Heart left ventricle (tissue), 13 donors: Measurements from ENCODE around the gene DNAAF8.

ENCODE experiments used
- POLR2A ChIP-seq, 2 donors: fragments of 450-650 bp; IDR thresholded peaks; one replicate each; pipeline ENCODE4 v1.6.1; 2017; ENCODE audit warnings: antibody characterized with exemption in 2 of 2, mild to moderate bottlenecking in 2 of 2, moderate library complexity in 2 of 2
- TF ChIP-seq, protein P1 (sequence below), 12 donors: fragments of 200-600 bp; sonication (generic) in 4 of 12; IDR thresholded peaks; one replicate each; pipeline versions ENCODE4 v1.5.0 to v1.8.0; 2018 to 2022; ENCODE audit warnings: antibody characterized with exemption in 12 of 12, mild to moderate bottlenecking in 5 of 12
- donor health status: ischemic (EF 13 %, LVEDD 7.1; RV severe dilation, severe dysfunction).
- donor health status: DM: no; HTN: yes; CAD: no.
- donor health status: DM: no; HTN: no; CAD: no.
- donor health status: ischemic (EF 25% LVEDD 6.9; RV normal size, moderate dysfunction).
- donor health status: ischemic (EF 25% LVEDD 5.7; RV mildly dilated, moderate dysfunction).
- donor health status: ischemic (EF 35%, LVEDD 5.7; RV mildly dilated, moderate dysfunction).
- donor health status: nonischemic (EF 11% LVEDD 7.7; RV severe dilation, severe dysfunction).
- donor health status: DM: yes; HTN: yes; CAD: no.
- donor health status: PGD.
- donor health status: ischemic (EF 29% LVEDD 5.4; RV normal size, mild dysfunction).
- donor health status: nonischemic (EF 23%, LVEDD 6.1; RV moderate dilation, normal function).

DNA sequence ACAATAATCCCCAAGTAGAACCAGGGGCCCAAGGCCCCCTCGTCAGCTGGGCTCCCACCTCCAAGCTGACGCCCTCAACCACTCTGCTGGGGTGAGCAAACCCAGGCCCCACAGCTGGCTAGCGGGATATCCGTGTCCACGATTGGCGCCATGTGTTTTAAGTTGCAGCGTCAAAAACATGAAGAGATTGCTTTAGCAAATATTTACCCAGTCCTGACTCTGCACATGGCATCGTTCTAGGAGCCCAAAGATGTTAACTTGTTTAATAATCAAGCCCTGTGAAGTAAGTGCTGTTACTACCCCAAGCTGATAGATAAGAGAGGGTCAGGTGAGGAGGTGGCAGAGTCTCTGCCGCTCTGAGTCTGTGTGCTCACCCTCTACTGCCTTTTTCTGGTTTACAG lies 54.2 kb downstream of the DNAAF8 start:
- TF ChIP-seq, protein P1, sequence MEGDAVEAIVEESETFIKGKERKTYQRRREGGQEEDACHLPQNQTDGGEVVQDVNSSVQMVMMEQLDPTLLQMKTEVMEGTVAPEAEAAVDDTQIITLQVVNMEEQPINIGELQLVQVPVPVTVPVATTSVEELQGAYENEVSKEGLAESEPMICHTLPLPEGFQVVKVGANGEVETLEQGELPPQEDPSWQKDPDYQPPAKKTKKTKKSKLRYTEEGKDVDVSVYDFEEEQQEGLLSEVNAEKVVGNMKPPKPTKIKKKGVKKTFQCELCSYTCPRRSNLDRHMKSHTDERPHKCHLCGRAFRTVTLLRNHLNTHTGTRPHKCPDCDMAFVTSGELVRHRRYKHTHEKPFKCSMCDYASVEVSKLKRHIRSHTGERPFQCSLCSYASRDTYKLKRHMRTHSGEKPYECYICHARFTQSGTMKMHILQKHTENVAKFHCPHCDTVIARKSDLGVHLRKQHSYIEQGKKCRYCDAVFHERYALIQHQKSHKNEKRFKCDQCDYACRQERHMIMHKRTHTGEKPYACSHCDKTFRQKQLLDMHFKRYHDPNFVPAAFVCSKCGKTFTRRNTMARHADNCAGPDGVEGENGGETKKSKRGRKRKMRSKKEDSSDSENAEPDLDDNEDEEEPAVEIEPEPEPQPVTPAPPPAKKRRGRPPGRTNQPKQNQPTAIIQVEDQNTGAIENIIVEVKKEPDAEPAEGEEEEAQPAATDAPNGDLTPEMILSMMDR (IDR thresholded peaks at IDR 0.05), result no peak
- TF ChIP-seq POLR2A (IDR thresholded peaks at IDR 0.05), result no peak
